Type B pancreatic cell (in vitro differentiated cells): ENCODE data around the gene IL1A. TPM values are rescaled to one million over a fixed set of nuclear protein-coding genes. Genes with fewer than 3 reads are reported as not detected.
A peak's percentile ranks its signal among the peaks of the same experiment; 100 is the strongest.

Experiments used
- DNase-seq: peaks from one replicate; pipeline ENCODE4 v3.0.0; 2021; ENCODE audit warnings: mixed read lengths; ENCODE audit not compliant: unreplicated experiment; ENCODE audit errors: extremely low spot score
- H3K27ac Mint-ChIP-seq: 2 replicates; pipeline ENCODE4 v1.8.0; 2021; ENCODE audit warnings: mild to moderate bottlenecking, mixed read lengths
- H3K27me3 Mint-ChIP-seq: 2 replicates; pipeline ENCODE4 v1.8.0; 2021; ENCODE audit warnings: mixed read lengths
- H3K36me3 Mint-ChIP-seq: 2 replicates; pipeline ENCODE4 v1.8.0; 2021; ENCODE audit warnings: mixed read lengths
- H3K4me1 Mint-ChIP-seq: one replicate; pipeline ENCODE4 v1.8.0; 2021; ENCODE audit warnings: mixed read lengths; ENCODE audit not compliant: unreplicated experiment
- H3K4me3 Mint-ChIP-seq: 2 replicates; pipeline ENCODE4 v1.8.0; 2021; ENCODE audit warnings: mild to moderate bottlenecking, mixed read lengths
- H3K9me3 Mint-ChIP-seq: 2 replicates; pipeline ENCODE4 v1.8.0; 2021; ENCODE audit warnings: mixed read lengths
- CTCF ChIP-seq: fragments of 200-600 bp; sonication (generic); conservative IDR thresholded peaks from 2 replicates; pipeline ENCODE4 v1.5.0; 2021; ENCODE audit warnings: antibody characterized with exemption, mild to moderate bottlenecking
- total RNA-seq: library from RNA; stranded (reverse); gene quantifications from 2 replicates; pipeline ENCODE4 v1.2.1, GENCODE V29; 2021; ENCODE audit warnings: low replicate concordance

IL1A gene
- total RNA-seq, 1 donor from 2014 or later = 0.60 TPM

- peaks cover 15% of the 10 kb centered on the region for H3K9me3 Mint-ChIP-seq
- peak; percentile 57 for TF ChIP-seq CTCF
- H3K4me1 Mint-ChIP-seq = peaks cover 29% of the 10 kb centered on the region
- H3K36me3 Mint-ChIP-seq = peaks cover 4% of the 10 kb centered on the region
- H3K27ac Mint-ChIP-seq = no peak overlapping the region
- no peaks in the 10 kb centered on the region for H3K27me3 Mint-ChIP-seq
- no peak overlapping the region for H3K4me3 Mint-ChIP-seq
- DNase-seq = no peak
Observed at GRCh38 chr2:112807233-112807807, 23.0 kb upstream of the IL1A start.

- TF ChIP-seq CTCF = no peak
- Mint-ChIP-seq H3K27me3 (no peaks in the 10 kb centered on the region), H3K4me3 (peak overlapping the region; percentile 45), H3K9me3 (peaks cover 15% of the 10 kb centered on the region), H3K27ac (peak overlapping the region; percentile 76), H3K36me3 (peaks cover 4% of the 10 kb centered on the region), H3K4me1 (peaks cover 15% of the 10 kb centered on the region)
- no peak for DNase-seq
Observed at GRCh38 chr2:112805542-112805941, 21.2 kb upstream of the IL1A start.

GRCh38 chr2:112803691-112804521 is 19.6 kb upstream of the IL1A start:
- Mint-ChIP-seq H3K27ac (peak overlapping the region; percentile 93), H3K27me3 (no peaks in the 10 kb centered on the region), H3K9me3 (peaks cover 15% of the 10 kb centered on the region), H3K4me1 (peaks cover 11% of the 10 kb centered on the region), H3K4me3 (peak overlapping the region; percentile 2), H3K36me3 (peaks cover 4% of the 10 kb centered on the region)
- DNase-seq = no peak
- no peak for TF ChIP-seq CTCF

- H3K27me3 Mint-ChIP-seq = no peaks in the 10 kb centered on the region
- peaks cover 4% of the 10 kb centered on the region for H3K36me3 Mint-ChIP-seq
- H3K9me3 Mint-ChIP-seq = peaks cover 4% of the 10 kb centered on the region
- no peak for DNase-seq
- H3K4me3 Mint-ChIP-seq = no peak overlapping the region
- H3K27ac Mint-ChIP-seq = no peak overlapping the region
- TF ChIP-seq CTCF = no peak
- peaks cover 12% of the 10 kb centered on the region for H3K4me1 Mint-ChIP-seq
Observed at GRCh38 chr2:112800881-112801583, 16.7 kb upstream of the IL1A start.

- Mint-ChIP-seq H3K27ac (no peak overlapping the region), H3K27me3 (no peaks in the 10 kb centered on the region), H3K36me3 (peaks cover 4% of the 10 kb centered on the region), H3K4me3 (no peak overlapping the region), H3K9me3 (peaks cover 5% of the 10 kb centered on the region), H3K4me1 (peaks cover 12% of the 10 kb centered on the region)
- DNase-seq = no peak
- TF ChIP-seq CTCF = no peak
Observed at GRCh38 chr2:112798979-112799975, 15.0 kb upstream of the IL1A start.
